H1 (cell line): ENCODE data around the gene CAPZB. TPM values are rescaled to one million over a fixed set of nuclear protein-coding genes. Genes with fewer than 3 reads are reported as not detected.

Source experiments
- CTCF ChIA-PET: fragments of 300-600 bp; sonication (Branson Sonifier 250); formaldehyde crosslinking; loops from one replicate; lab custom pipeline; 2021; ENCODE audit not compliant: partially characterized antibody; lab: Charles Lee
- POLR2A ChIA-PET: fragments of 300-600 bp; sonication (Branson Sonifier 250); formaldehyde crosslinking; loops from one replicate; lab custom pipeline; 2021; ENCODE audit warnings: inconsistent platforms; ENCODE audit not compliant: partially characterized antibody; lab: Charles Lee
- DNase-seq, 2 experiments: peaks; one replicate each; pipeline versions ENCODE4 v3.0.0 to v3.0.0-alpha.2; 2010 to 2022; ENCODE audit warnings: low spot score in 2 of 2, low read depth in 1 of 2, mixed read lengths in 1 of 2
- FAIRE-seq: peaks from 2 replicates; lab custom pipeline; 2011; peaks lifted over from hg19 to GRCh38; lab: Jason Lieb, UNC
- H2AFZ ChIP-seq: 2 replicates; pipeline ENCODE4 v1.8.1; 2012; ENCODE audit warnings: low read length, inconsistent platforms
- H2AK5ac ChIP-seq: 2 replicates; pipeline ENCODE4 v1.6.1; 2013; ENCODE audit warnings: low read depth, low read length
- H2BK120ac ChIP-seq: replicated peaks from 2 replicates; pipeline ENCODE3; 2013; ENCODE audit warnings: low read depth, low read length, inconsistent platforms
- H2BK12ac ChIP-seq: 2 replicates; pipeline ENCODE4 v1.6.1; 2013; ENCODE audit warnings: low read depth, low read length
- H2BK15ac ChIP-seq: 2 replicates; pipeline ENCODE4 v1.6.1; 2013; ENCODE audit warnings: low read length
- H2BK20ac ChIP-seq: 2 replicates; pipeline ENCODE4 v1.6.1; 2013; ENCODE audit warnings: low read length
- H2BK5ac ChIP-seq: 2 replicates; pipeline ENCODE4 v1.6.1; 2013; ENCODE audit warnings: low read depth, low read length
- H3K14ac ChIP-seq: 2 replicates; pipeline ENCODE4 v1.6.1; 2013; ENCODE audit warnings: inconsistent platforms; ENCODE audit not compliant: insufficient read length
- H3K18ac ChIP-seq: 2 replicates; pipeline ENCODE4 v1.6.1; 2013; ENCODE audit warnings: low read length; ENCODE audit errors: extremely low read depth
- H3K23ac ChIP-seq: 2 replicates; pipeline ENCODE4 v1.6.1; 2013; ENCODE audit warnings: inconsistent platforms; ENCODE audit not compliant: insufficient read length
- H3K23me2 ChIP-seq: 2 replicates; pipeline ENCODE4 v1.6.1; 2013; ENCODE audit warnings: low read depth, low read length
- H3K27ac ChIP-seq: 2 replicates; pipeline ENCODE4 v1.6.1; 2011; ENCODE audit warnings: low read depth, low read length, inconsistent platforms
- H3K27me3 ChIP-seq, 4 experiments: replicated peaks in 1 of 4; 1 replicate in 1 of 4; 2 replicates in 3 of 4; pipeline versions ENCODE4 v1.6.1 to v1.8.1; 2011 to 2013; ENCODE audit warnings: low read length in 3 of 4, mild to moderate bottlenecking in 3 of 4, inconsistent platforms in 2 of 4, mixed read lengths in 2 of 4, moderate library complexity in 1 of 4; ENCODE audit not compliant: control insufficient read depth in 3 of 4, insufficient read depth in 3 of 4; ENCODE audit errors: extremely low read depth in 1 of 4
- H3K36me3 ChIP-seq, 4 experiments: 2 replicates each; pipeline versions ENCODE4 v1.6.1 to v1.8.1; 2011 to 2013; ENCODE audit warnings: mild to moderate bottlenecking in 4 of 4, low read length in 3 of 4, moderate library complexity in 2 of 4, control low read depth in 1 of 4, inconsistent platforms in 1 of 4; ENCODE audit not compliant: insufficient read depth in 4 of 4, control insufficient read depth in 2 of 4
- H3K4ac ChIP-seq: replicated peaks from 2 replicates; pipeline ENCODE3; 2013; ENCODE audit warnings: low read length, low read depth, mixed read lengths, inconsistent platforms; ENCODE audit not compliant: insufficient read length
- H3K4me1 ChIP-seq, 4 experiments: replicated peaks in 1 of 4; 1 replicate in 1 of 4; 2 replicates in 3 of 4; pipeline versions ENCODE4 v1.6.1 to v1.8.1; 2011 to 2013; ENCODE audit warnings: low read length in 3 of 4, inconsistent platforms in 2 of 4, mixed read lengths in 1 of 4; ENCODE audit not compliant: insufficient read depth in 4 of 4, control insufficient read depth in 3 of 4
- H3K4me2 ChIP-seq, 2 experiments: 2 replicates each; pipeline versions ENCODE4 v1.6.1 to v1.8.1; 2011 to 2013; ENCODE audit warnings: low read depth in 2 of 2, low read length in 2 of 2, control low read depth in 1 of 2, inconsistent platforms in 1 of 2, mild to moderate bottlenecking in 1 of 2; ENCODE audit not compliant: insufficient read depth in 1 of 2
- H3K4me3 ChIP-seq, 4 experiments: fragments of 200-600, 300-600 bp in 1 of 4; sonication (generic), shearing (Covaris generic), sonication (Bioruptor Twin) in 1 of 4; 2 replicates each; pipeline versions ENCODE4 v1.5.1 to v1.8.1; 2011 to 2016; ENCODE audit warnings: low read length in 4 of 4, low read depth in 3 of 4, control low read depth in 2 of 4, inconsistent platforms in 2 of 4, mild to moderate bottlenecking in 2 of 4, mixed read lengths in 1 of 4, moderate library complexity in 1 of 4; ENCODE audit not compliant: insufficient read depth in 2 of 4; ENCODE audit errors: extremely low read depth in 1 of 4
- H3K56ac ChIP-seq: replicated peaks from 2 replicates; pipeline ENCODE3; 2013; ENCODE audit warnings: low read depth, mild to moderate bottlenecking, mixed read lengths, low read length, inconsistent platforms; ENCODE audit not compliant: insufficient read length
- H3K79me1 ChIP-seq: 2 replicates; pipeline ENCODE4 v1.6.1; 2013; ENCODE audit warnings: low read depth, low read length, control low read depth
- H3K79me2 ChIP-seq, 2 experiments: 2 replicates each; pipeline versions ENCODE4 v1.6.1 to v1.8.1; 2012 to 2013; ENCODE audit warnings: low read length in 2 of 2, mild to moderate bottlenecking in 2 of 2, inconsistent platforms in 1 of 2; ENCODE audit not compliant: insufficient read depth in 2 of 2, control insufficient read depth in 1 of 2
- H3K9ac ChIP-seq, 4 experiments: replicated peaks in 1 of 4; 1 replicate in 1 of 4; 2 replicates in 3 of 4; pipeline versions ENCODE4 v1.6.1 to v1.8.1; 2011 to 2013; ENCODE audit warnings: low read depth in 3 of 4, low read length in 3 of 4, control low read depth in 2 of 4, mild to moderate bottlenecking in 2 of 4, moderate library complexity in 2 of 4, inconsistent platforms in 1 of 4; ENCODE audit errors: extremely low read depth in 1 of 4
- H3K9me3 ChIP-seq, 2 experiments: 2 replicates each; pipeline versions ENCODE4 v1.6.1 to v1.8.1; 2012 to 2013; ENCODE audit warnings: mild to moderate bottlenecking in 2 of 2, moderate library complexity in 2 of 2, control low read depth in 1 of 2, inconsistent platforms in 1 of 2, low read depth in 1 of 2, low read length in 1 of 2, mixed read lengths in 1 of 2; ENCODE audit not compliant: insufficient read depth in 2 of 2
- H4K20me1 ChIP-seq, 2 experiments: replicated peaks in 1 of 2; 2 replicates each; pipeline versions ENCODE3 to v1.8.1; 2011 to 2013; ENCODE audit warnings: inconsistent platforms in 2 of 2, low read length in 2 of 2, mild to moderate bottlenecking in 1 of 2; ENCODE audit not compliant: insufficient read depth in 2 of 2, control insufficient read depth in 1 of 2
- H4K5ac ChIP-seq: 2 replicates; pipeline ENCODE4 v1.6.1; 2013; ENCODE audit warnings: low read length, low read depth, mixed read lengths, inconsistent platforms; ENCODE audit not compliant: insufficient read length
- H4K8ac ChIP-seq: 2 replicates; pipeline ENCODE4 v1.8.0; 2013; ENCODE audit warnings: mild to moderate bottlenecking, moderate library complexity, low read length, inconsistent platforms; ENCODE audit not compliant: insufficient read depth; ENCODE audit errors: extremely low read depth
- H4K91ac ChIP-seq: replicated peaks from 2 replicates; pipeline ENCODE3; 2013; ENCODE audit warnings: low read length, mixed read lengths, inconsistent platforms; ENCODE audit not compliant: insufficient read length
- ASH2L ChIP-seq: fragments of 200-600, 300-600 bp; sonication (generic); IDR thresholded peaks from one replicate; pipeline ENCODE4 v1.7.1; 2017; ENCODE audit warnings: low read length
- ATF3 ChIP-seq: IDR thresholded peaks from 2 replicates; pipeline ENCODE4 v1.6.1; 2011; ENCODE audit warnings: low read depth, mild to moderate bottlenecking, low read length; ENCODE audit not compliant: insufficient read depth
- BCL11A ChIP-seq, 2 experiments: IDR thresholded peaks; one replicate each; pipeline ENCODE4 v1.6.1; 2011; ENCODE audit warnings: low read depth in 2 of 2, low read length in 2 of 2, mild to moderate bottlenecking in 2 of 2
- CBX8 ChIP-seq: fragments of 300-800, 300-1000 bp; sonication (generic); IDR thresholded peaks from 2 replicates; pipeline ENCODE4 v1.7.1; 2016; ENCODE audit warnings: low read depth, low read length, borderline replicate concordance
- CTBP2 ChIP-seq: IDR thresholded peaks from 2 replicates; pipeline ENCODE4 v1.7.0; 2011; ENCODE audit warnings: borderline replicate concordance, mild to moderate bottlenecking, moderate library complexity, mixed read lengths, low read length; ENCODE audit not compliant: insufficient read depth, insufficient read length
- CTCF ChIP-seq, 3 experiments: IDR thresholded peaks; 1 replicate in 2 of 3; 2 replicates in 1 of 3; pipeline versions ENCODE4 v1.5.1 to v1.6.1; 2011; ENCODE audit warnings: low read length in 3 of 3, mild to moderate bottlenecking in 3 of 3, inconsistent platforms in 2 of 3, low read depth in 1 of 3, moderate library complexity in 1 of 3; ENCODE audit not compliant: insufficient read depth in 1 of 3; ENCODE audit errors: control extremely low read depth in 1 of 3
- KDM1A ChIP-seq: fragments of 200-600, 300-600 bp; sonication (generic); IDR thresholded peaks from 2 replicates; pipeline ENCODE4 v1.7.1; 2016; ENCODE audit warnings: mild to moderate bottlenecking, low read length, borderline replicate concordance
- RBBP5 ChIP-seq: IDR thresholded peaks from 2 replicates; pipeline ENCODE4 v1.7.1; 2012; ENCODE audit warnings: low read depth, mild to moderate bottlenecking, inconsistent platforms, low read length, moderate library complexity, borderline replicate concordance
- SP1 ChIP-seq: IDR thresholded peaks from 2 replicates; pipeline ENCODE4 v1.6.1; 2011; ENCODE audit warnings: low read depth, low read length
- SP4 ChIP-seq: IDR thresholded peaks from 2 replicates; pipeline ENCODE4 v1.6.1; 2012; ENCODE audit warnings: low read length, inconsistent platforms
- WGBS, 2 experiments: shearing (Covaris generic) in 1 of 2; methylation state at CpG; one replicate each; pipeline versions ENCODE4 v1.1.6 to v1.1.7; 2013 to 2015; ENCODE audit warnings: low lambda C conversion rate in 2 of 2, mixed read lengths in 2 of 2, inconsistent platforms in 1 of 2, low coverage in 1 of 2, missing lambda C conversion rate in 1 of 2; ENCODE audit not compliant: insufficient replicate concordance in 2 of 2, insufficient coverage in 1 of 2, insufficient read length in 1 of 2; ENCODE audit errors: extremely low coverage in 1 of 2, missing lambda C conversion rate in 1 of 2; 5-methylcytosine and 5-hydroxymethylcytosine counted together
- polyA plus RNA-seq, 7 experiments: library from polyadenylated mRNA; depleted of rRNA in 3 of 7; stranded (reverse) in 5 of 7; unstranded in 2 of 7; fragments of >200 nt in 5 of 7; fragments of 200-250 nt in 2 of 7; gene quantifications; 1 replicate in 5 of 7; 2 replicates in 1 of 7; 4 replicates in 1 of 7; pipeline versions ENCODE4 v1.2.1 to v1.2.3, GENCODE V29; 2011 to 2013; ENCODE audit warnings: missing spikeins in 2 of 7, mixed read lengths in 2 of 7
- total RNA-seq: library from RNA; stranded (reverse); fragmentation: NEBNext Ultra II Directional; extraction: Animal tissue kit (Norgen Biotek cat#: 25700); gene quantifications from 2 replicates; pipeline ENCODE4 v1.2.1, GENCODE V29; 2021

CAPZB gene
- total and polyA plus RNA-seq, 2 of the 8 experiments (the other 6 are each of a cell fraction or from before 2014, with no cell fraction given), result 162 to 371 TPM

GRCh38 chr1:19435851-19436455 is 49.4 kb downstream of the CAPZB start:
- 94% methylated on average over 13 of the region's 13 CpGs; no CpG with 5 or more reads in 1 of the 2 experiments for WGBS, 2 experiments
- FAIRE-seq, result no peak
- TF ChIP-seq RBBP5 (no peak), CBX8 (no peak), CTBP2 (no peak), CTCF (IDR thresholded peaks at IDR 0.05; ENCODE audit: control extremely low read depth in 1 of 3, insufficient read depth in 1 of 3, low read depth in 1 of 3, low read length in 3 of 3) (no peak), BCL11A (IDR thresholded peaks at IDR 0.05; ENCODE audit: low read depth in 2 of 2, low read length in 2 of 2) (no peak), KDM1A (no peak), SP4 (no peak), ATF3 (no peak), SP1 (no peak), ASH2L (no peak)

More at GRCh38 chr1:19435851-19436455, 49.4 kb downstream of the CAPZB start:
- H3K23me2 ChIP-seq, result no peaks in the 10 kb centered on the region
- H2AFZ ChIP-seq, result no peak overlapping the region
- H2BK20ac ChIP-seq, result no peak overlapping the region
- no peak overlapping the region for H3K18ac ChIP-seq
- no peak overlapping the region for H4K8ac ChIP-seq
- no peaks in the 10 kb centered on the region for H3K9me3 ChIP-seq
- ChIA-PET POLR2A (interaction anchor here (1.0 kb wide), 1 partner anchor 9 kb away, joined by 3 read pairs; no protein-coding TSS in a partner anchor), CTCF (interaction anchor here (0.9 to 8.4 kb wide), 10 partner anchors 8 to 215 kb away, joined by 3 to 79 read pairs (median 4); no protein-coding TSS in a partner anchor)
- H3K56ac ChIP-seq, result no peak overlapping the region
- no peak overlapping the region for H3K4me2 ChIP-seq
- H3K79me1 ChIP-seq, result peaks cover 25% of the 10 kb centered on the region
- no peak overlapping the region for H3K4me3 ChIP-seq
- H2AK5ac ChIP-seq, result no peak overlapping the region
- H4K20me1 ChIP-seq, result peaks cover 44 to 45% of the 10 kb centered on the region in 2 experiments
- no peak overlapping the region for H2BK120ac ChIP-seq
- DNase-seq, result no peak
- peaks cover 0 to 14% (median 3%) of the 10 kb centered on the region in 4 experiments; a peak in 3 of 8 replicates for H3K36me3 ChIP-seq
- no peak overlapping the region for H3K27ac ChIP-seq
- peaks cover 19 to 94% of the 10 kb centered on the region in 2 experiments for H3K79me2 ChIP-seq
- peaks cover 0 to 8% (median 2%) of the 10 kb centered on the region in 4 experiments; a peak in 3 of 7 replicates for H3K4me1 ChIP-seq
- no peak overlapping the region for H3K14ac ChIP-seq
- H4K5ac ChIP-seq, result no peak overlapping the region
- H2BK5ac ChIP-seq, result no peak overlapping the region
- H3K9ac ChIP-seq, result no peak overlapping the region; a peak in 1 of 7 replicates
- no peak overlapping the region for H2BK12ac ChIP-seq
- H4K91ac ChIP-seq, result no peak overlapping the region
- no peaks in the 10 kb centered on the region for H3K27me3 ChIP-seq
- H3K23ac ChIP-seq, result no peak overlapping the region
- H2BK15ac ChIP-seq, result no peak overlapping the region
- H3K4ac ChIP-seq, result no peak overlapping the region
